Heart left ventricle (tissue), 16 donors: ENCODE measurements around the gene GALNT10. TPM values are rescaled to one million over a fixed set of nuclear protein-coding genes. Genes with fewer than 3 reads are reported as not detected.

Experiments
- ATAC-seq, 4 donors: fragments of 200-7000 bp; cut with Tn5 transposase; one replicate each; pipeline ENCODE4 v1.9.1; 2020 to 2022; ENCODE audit warnings: moderate library complexity in 4 of 4, mild to moderate bottlenecking in 3 of 4, moderate number of reproducible peaks in 1 of 4
- DNase-seq, 5 donors: peaks; one replicate each; pipeline ENCODE4 v3.0.0-alpha.2; 2020
- H3K27ac ChIP-seq, 12 donors: fragments of 200-600 bp; sonication (generic) in 4 of 12; one replicate each; pipeline versions ENCODE4 v1.5.0 to v1.8.0; 2016 to 2022; ENCODE audit warnings: mild to moderate bottlenecking in 2 of 12
- H3K27me3 ChIP-seq, 9 donors: fragments of 200-600 bp; sonication (generic) in 2 of 9; one replicate each; pipeline versions ENCODE4 v1.5.1 to v1.8.0; 2016 to 2022; ENCODE audit warnings: mild to moderate bottlenecking in 3 of 9
- H3K36me3 ChIP-seq, 9 donors: fragments of 200-600 bp; sonication (generic) in 2 of 9; one replicate each; pipeline versions ENCODE4 v1.5.0 to v1.8.0; 2018 to 2022; ENCODE audit warnings: mild to moderate bottlenecking in 2 of 9
- H3K4me1 ChIP-seq, 12 donors: fragments of 200-600 bp; sonication (generic) in 4 of 12; one replicate each; pipeline versions ENCODE4 v1.5.0 to v1.8.0; 2016 to 2022; ENCODE audit warnings: mild to moderate bottlenecking in 3 of 12
- H3K4me3 ChIP-seq, 12 donors: fragments of 200-600 bp; sonication (generic) in 4 of 12; one replicate each; pipeline versions ENCODE4 v1.5.0 to v1.8.0; 2017 to 2022; ENCODE audit warnings: mild to moderate bottlenecking in 9 of 12, moderate library complexity in 4 of 12
- H3K9me3 ChIP-seq, 12 donors: fragments of 200-600 bp; sonication (generic) in 4 of 12; one replicate each; pipeline versions ENCODE4 v1.5.0 to v1.8.0; 2016 to 2022; ENCODE audit warnings: mild to moderate bottlenecking in 1 of 12
- CTCF ChIP-seq, 12 donors: fragments of 200-600 bp; sonication (generic) in 4 of 12; IDR thresholded peaks; one replicate each; pipeline versions ENCODE4 v1.5.0 to v1.8.0; 2018 to 2022; ENCODE audit warnings: antibody characterized with exemption in 12 of 12, mild to moderate bottlenecking in 5 of 12
- POLR2A ChIP-seq, 2 donors: fragments of 450-650 bp; IDR thresholded peaks; one replicate each; pipeline ENCODE4 v1.6.1; 2017; ENCODE audit warnings: antibody characterized with exemption in 2 of 2, mild to moderate bottlenecking in 2 of 2, moderate library complexity in 2 of 2
- WGBS, 4 donors: extraction: QIAGEN DNeasy Blood & Tissue Kit in 2 of 4; methylation state at CpG; one replicate each; pipeline versions ENCODE4 v1.1.5 to v1.1.7; 2013 to 2018; 5-methylcytosine and 5-hydroxymethylcytosine counted together
- intact Hi-C, 10 donors: fragments of 100-400 bp; cut with DNase I; formaldehyde crosslinking; loops; one replicate each; pipeline versions ENCODE4 v1.11.1 to v1.14.2; 2022
- polyA plus RNA-seq, 2 donors: library from polyadenylated mRNA; stranded (reverse); fragments of 200-250 nt; gene quantifications; one replicate each; pipeline ENCODE4 v1.2.3, GENCODE V29; 2013
- total RNA-seq, 9 donors: library from RNA; depleted of rRNA in 2 of 9; stranded (reverse); fragments of >200 nt in 2 of 9; fragmentation: NEBNext Ultra II Directional in 3 of 9; extraction: Animal tissue kit (Norgen Biotek cat#: 25700) in 3 of 9; gene quantifications; one replicate each; pipeline versions ENCODE4 v1.1.0 to v1.2.4, GENCODE V29; 2016 to 2023
- donor health status: ischemic (EF 13 %, LVEDD 7.1; RV severe dilation, severe dysfunction).
- donor health status: healthy with polysubstance abuse.
- donor health status: DM: no; HTN: yes; CAD: no.
- donor health status: DM: no; HTN: no; CAD: no.
- donor health status: ischemic (EF 25% LVEDD 6.9; RV normal size, moderate dysfunction).
- donor health status: ischemic (EF 25% LVEDD 5.7; RV mildly dilated, moderate dysfunction).
- donor health status: healthy.
- donor health status: DM: yes; HTN: yes; CAD: no.
- donor health status: ischemic (EF 35%, LVEDD 5.7; RV mildly dilated, moderate dysfunction).
- donor health status: nonischemic (EF 11% LVEDD 7.7; RV severe dilation, severe dysfunction).
- donor health status: DM: yes; HTN: yes; CAD: no.
- donor health status: PGD.
- donor health status: ischemic (EF 29% LVEDD 5.4; RV normal size, mild dysfunction).
- donor health status: nonischemic (EF 23%, LVEDD 6.1; RV moderate dilation, normal function).

GALNT10 gene
- total and polyA plus RNA-seq, 11 donors = 2.7 to 20.7 (median 14.4) TPM

GRCh38 chr5:154273963-154274827 lies 83.7 kb downstream of the GALNT10 start:
- peaks cover 0 to 64% (median 15%) of the 10 kb centered on the region in 12 donors for H3K4me1 ChIP-seq
- H3K9me3 ChIP-seq = no peaks in the 10 kb centered on the region
- peak overlapping the region in 4 of 12 donors; percentile 3 to 61 (median 38) for H3K27ac ChIP-seq
- intact Hi-C loops = loop anchor here in 1 of 10 donors (10.0 kb wide), 1 partner anchor 101 kb away; no protein-coding TSS in a partner anchor
- no peak for DNase-seq
- H3K36me3 ChIP-seq = no peaks in the 10 kb centered on the region
- no peak overlapping the region for H3K4me3 ChIP-seq
- 90 to 95% (median 92%) methylated on average over 2 of the region's 2 CpGs for WGBS, 4 donors
- TF ChIP-seq CTCF (IDR thresholded peaks at IDR 0.05) = no peak
- TF ChIP-seq POLR2A (IDR thresholded peaks at IDR 0.05) = no peak
- no peak for ATAC-seq
- no peaks in the 10 kb centered on the region for H3K27me3 ChIP-seq

- no peak for TF ChIP-seq CTCF (IDR thresholded peaks at IDR 0.05)
- TF ChIP-seq POLR2A (IDR thresholded peaks at IDR 0.05) = no peak
- H3K9me3 ChIP-seq = no peaks in the 10 kb centered on the region
- ATAC-seq (no peak), DNase-seq (no peak)
- H3K27ac ChIP-seq = peak overlapping the region in 1 of 12 donors; percentile 3
- no peak overlapping the region for H3K4me3 ChIP-seq
- no peaks in the 10 kb centered on the region for H3K36me3 ChIP-seq
- WGBS, 4 donors = 61 to 85% (median 71%) methylated on average over 4 of the region's 4 CpGs
- H3K27me3 ChIP-seq = no peaks in the 10 kb centered on the region
- intact Hi-C loops = loop anchor here in 1 of 10 donors (10.0 kb wide), 1 partner anchor 100 kb away; no protein-coding TSS in a partner anchor
- H3K4me1 ChIP-seq = peaks cover 0 to 64% (median 15%) of the 10 kb centered on the region in 12 donors
Observed at GRCh38 chr5:154274828-154275185, 84.3 kb downstream of the GALNT10 start.

GRCh38 chr5:154275566-154275965 lies 85.0 kb downstream of the GALNT10 start:
- H3K27ac ChIP-seq = no peak overlapping the region
- H3K4me1 ChIP-seq = peaks cover 0 to 64% (median 15%) of the 10 kb centered on the region in 12 donors
- 82 to 88% (median 88%) methylated on average over 3 of the region's 3 CpGs for WGBS, 4 donors
- intact Hi-C loops = loop anchor here in 1 of 10 donors (10.0 kb wide), 1 partner anchor 99 kb away; no protein-coding TSS in a partner anchor
- no peak for ATAC-seq
- no peaks in the 10 kb centered on the region for H3K9me3 ChIP-seq
- no peaks in the 10 kb centered on the region for H3K36me3 ChIP-seq
- DNase-seq = no peak
- H3K27me3 ChIP-seq = no peaks in the 10 kb centered on the region
- H3K4me3 ChIP-seq = no peak overlapping the region
- TF ChIP-seq POLR2A (IDR thresholded peaks at IDR 0.05) (no peak), CTCF (IDR thresholded peaks at IDR 0.05) (no peak)

- intact Hi-C loops = loop anchor here in 1 of 10 donors (10.0 kb wide), 1 partner anchor 98 kb away; no protein-coding TSS in a partner anchor
- WGBS, 4 donors = 62 to 85% (median 65%) methylated on average over 5 of the region's 5 CpGs
Observed at GRCh38 chr5:154276261-154276972, 85.9 kb downstream of the GALNT10 start.

More at GRCh38 chr5:154276261-154276972, 85.9 kb downstream of the GALNT10 start:
- H3K27me3 ChIP-seq = no peaks in the 10 kb centered on the region
- DNase-seq (no peak), ATAC-seq (no peak)
- H3K4me3 ChIP-seq = no peak overlapping the region
- H3K27ac ChIP-seq = peak overlapping the region in 6 of 12 donors; percentile 15 to 38 (median 30)
- peaks cover 0 to 64% (median 15%) of the 10 kb centered on the region in 12 donors for H3K4me1 ChIP-seq
- H3K9me3 ChIP-seq = no peaks in the 10 kb centered on the region
- no peaks in the 10 kb centered on the region for H3K36me3 ChIP-seq
- TF ChIP-seq POLR2A (IDR thresholded peaks at IDR 0.05) = no peak
- TF ChIP-seq CTCF (IDR thresholded peaks at IDR 0.05) = no peak
